GM23338 (cell line): ENCODE measurements around the gene MRPL37. TPM values are rescaled to one million over a fixed set of nuclear protein-coding genes. Genes with fewer than 3 reads are reported as not detected.
A peak's percentile ranks its signal among the peaks of the same experiment; 100 is the strongest.

Experiments used
- ATAC-seq: fragments of 200-7000 bp; cut with Tn5 transposase; 3 replicates; pipeline ENCODE4 v1.9.1; 2020
- DNase-seq: peaks from one replicate; pipeline ENCODE4 v3.0.0-alpha.2; 2015; ENCODE audit warnings: low spot score
- H2AFZ ChIP-seq: fragments of 200-600 bp; sonication (generic); 2 replicates; pipeline ENCODE4 v1.8.0; 2016; ENCODE audit warnings: antibody characterized with exemption, mild to moderate bottlenecking, moderate library complexity
- H3F3A ChIP-seq: fragments of 200-600 bp; sonication (generic); replicated peaks from 2 replicates; pipeline ENCODE4 v1.8.0; 2017; ENCODE audit warnings: antibody characterized with exemption, mixed run types, low read depth
- H3K27ac ChIP-seq: fragments of 200-600 bp; sonication (generic); 2 replicates; pipeline ENCODE4 v1.6.1; 2016; ENCODE audit warnings: low read depth
- H3K27me3 ChIP-seq: fragments of 200-600 bp; sonication (generic); 2 replicates; pipeline ENCODE4 v1.8.0; 2016; ENCODE audit warnings: mild to moderate bottlenecking, mixed run types, moderate library complexity; ENCODE audit not compliant: insufficient read depth
- H3K36me3 ChIP-seq: fragments of 200-600 bp; sonication (generic); 2 replicates; pipeline ENCODE4 v1.8.0; 2016; ENCODE audit warnings: mild to moderate bottlenecking; ENCODE audit not compliant: insufficient read depth
- H3K4me1 ChIP-seq: fragments of 200-600 bp; sonication (generic); 2 replicates; pipeline ENCODE4 v1.8.0; 2016; ENCODE audit warnings: mild to moderate bottlenecking, moderate library complexity; ENCODE audit not compliant: insufficient read depth
- H3K4me2 ChIP-seq: fragments of 200-600 bp; sonication (generic); 2 replicates; pipeline ENCODE4 v1.7.1; 2017; ENCODE audit warnings: mixed run types
- H3K4me3 ChIP-seq: fragments of 200-600 bp; sonication (generic); 2 replicates; pipeline ENCODE4 v1.6.1; 2016; ENCODE audit warnings: mixed run types
- H3K79me2 ChIP-seq: fragments of 200-600 bp; sonication (generic); replicated peaks from 2 replicates; pipeline ENCODE4 v1.8.0; 2017; ENCODE audit warnings: mild to moderate bottlenecking; ENCODE audit not compliant: insufficient read depth
- H3K9me2 ChIP-seq: fragments of 200-600 bp; sonication (generic); 2 replicates; pipeline ENCODE4 v1.8.0; 2017; ENCODE audit not compliant: insufficient read depth
- H4K20me1 ChIP-seq: fragments of 200-600 bp; sonication (generic); replicated peaks from 2 replicates; pipeline ENCODE4 v1.8.0; 2017; ENCODE audit warnings: mild to moderate bottlenecking; ENCODE audit not compliant: insufficient read depth
- H3K27ac Mint-ChIP-seq: 2 replicates; pipeline ENCODE4 v1.8.0; 2020; ENCODE audit warnings: inconsistent platforms, mild to moderate bottlenecking, moderate library complexity, mixed read lengths
- H3K27me3 Mint-ChIP-seq: 3 replicates; pipeline ENCODE4 v1.8.0; 2022; ENCODE audit warnings: low read depth, mild to moderate bottlenecking, moderate library complexity, mixed read lengths, inconsistent platforms; ENCODE audit not compliant: insufficient read depth, poor library complexity
- H3K36me3 Mint-ChIP-seq: 3 replicates; pipeline ENCODE4 v1.8.0; 2021; ENCODE audit warnings: low read depth, mild to moderate bottlenecking, inconsistent platforms, moderate library complexity, mixed read lengths
- H3K4me1 Mint-ChIP-seq: 3 replicates; pipeline ENCODE4 v1.8.0; 2020; ENCODE audit warnings: mild to moderate bottlenecking, inconsistent platforms, mixed read lengths
- H3K4me3 Mint-ChIP-seq: 3 replicates; pipeline ENCODE4 v1.8.0; 2021; ENCODE audit warnings: moderate library complexity, mild to moderate bottlenecking, inconsistent platforms, mixed read lengths
- H3K9me3 Mint-ChIP-seq: 3 replicates; pipeline ENCODE4 v1.8.0; 2020; ENCODE audit warnings: moderate library complexity, mild to moderate bottlenecking, inconsistent platforms, mixed read lengths
- CREB1 ChIP-seq: fragments of 250-450 bp; sonication (Bioruptor Pico); IDR thresholded peaks from 2 replicates; pipeline ENCODE4 v1.5.0; 2020; ENCODE audit warnings: low read depth, mild to moderate bottlenecking, moderate library complexity
- EZH2 ChIP-seq: fragments of 200-600 bp; sonication (generic); IDR thresholded peaks from one replicate; pipeline ENCODE4 v1.8.0; 2017; ENCODE audit warnings: antibody characterized with exemption, mild to moderate bottlenecking, low read depth; ENCODE audit not compliant: unreplicated experiment
- EZH2phosphoT487 ChIP-seq: fragments of 200-600 bp; sonication (generic); IDR thresholded peaks from one replicate; pipeline ENCODE4 v1.8.1; 2018; ENCODE audit warnings: antibody characterized with exemption; ENCODE audit not compliant: unreplicated experiment
- JUNB ChIP-seq: IDR thresholded peaks from one replicate; pipeline ENCODE4 v1.6.1; 2016; ENCODE audit warnings: antibody characterized with exemption; ENCODE audit not compliant: unreplicated experiment
- NANOG ChIP-seq: IDR thresholded peaks from 2 replicates; pipeline ENCODE4 v1.6.1; 2016; ENCODE audit warnings: antibody characterized with exemption, borderline replicate concordance
- POLR2AphosphoS5 ChIP-seq: IDR thresholded peaks from 2 replicates; pipeline ENCODE4 v1.6.1; 2016; ENCODE audit warnings: antibody characterized with exemption, low read depth
- STAT1 ChIP-seq: IDR thresholded peaks from one replicate; pipeline ENCODE4 v1.6.1; 2016; ENCODE audit warnings: antibody characterized with exemption; ENCODE audit not compliant: unreplicated experiment
- ZNF114 ChIP-seq: fragments of 250-450 bp; sonication (Bioruptor Pico); IDR thresholded peaks from 2 replicates; pipeline ENCODE4 v1.5.0; 2020; ENCODE audit warnings: mild to moderate bottlenecking, moderate library complexity
- ZNF331 ChIP-seq: fragments of 250-450 bp; sonication (Bioruptor Pico); IDR thresholded peaks from 2 replicates; pipeline ENCODE4 v1.5.0; 2020; ENCODE audit warnings: low read depth, mild to moderate bottlenecking, moderate library complexity
- polyA plus RNA-seq: library from polyadenylated mRNA; unstranded; fragments of >200 nt; fragmentation: Nextera tagmentation; extraction: Ambion mirVana; gene quantifications from 2 replicates; pipeline ENCODE4 v1.2.1, GENCODE V29; 2016
- total RNA-seq: library from RNA; depleted of rRNA; stranded (reverse); fragments of >200 nt; shearing (Covaris generic); gene quantifications from 2 replicates; pipeline ENCODE4 v1.2.3, GENCODE V29; 2014
- TF ChIP-seq, protein P1 (sequence below): fragments of 250-450 bp; sonication (Bioruptor Pico); IDR thresholded peaks from 2 replicates; pipeline ENCODE4 v1.5.0; 2020; ENCODE audit warnings: mild to moderate bottlenecking, moderate library complexity
- TF ChIP-seq, protein P2 (sequence below): IDR thresholded peaks from 2 replicates; pipeline ENCODE4 v1.6.1; 2016; ENCODE audit warnings: antibody characterized with exemption
- TF ChIP-seq, protein P3 (sequence below): IDR thresholded peaks from one replicate; pipeline ENCODE4 v1.6.1; 2018; ENCODE audit warnings: antibody characterized with exemption; ENCODE audit not compliant: unreplicated experiment
- TF ChIP-seq, protein P4 (sequence below), 2 experiments: fragments of 200-600 bp in 1 of 2; sonication (generic) in 1 of 2; conservative IDR thresholded peaks; 2 replicates each; pipeline versions ENCODE4 v1.5.1 to v1.6.1; 2016 to 2017; ENCODE audit warnings: antibody characterized with exemption in 2 of 2, low read depth in 2 of 2, mild to moderate bottlenecking in 2 of 2, moderate library complexity in 1 of 2

The MRPL37 gene
- total and polyA plus RNA-seq, 2 experiments from 2014 or later, result 130 to 155 TPM

GRCh38 chr1:54248966-54249365 lies 49.0 kb downstream of the MRPL37 start:
- Mint-ChIP-seq H3K9me3 (no peaks in the 10 kb centered on the region), H3K27ac (peak overlapping the region; percentile 82), H3K27me3 (peaks cover 10% of the 10 kb centered on the region), H3K4me3 (no peak overlapping the region), H3K4me1 (peaks cover 6% of the 10 kb centered on the region; the same call in 2 of the 3 replicates), H3K36me3 (peaks cover 18% of the 10 kb centered on the region)
- Histone ChIP-seq H3K9me2 (no peaks in the 10 kb centered on the region), H3K27ac (no peak overlapping the region; the same call in 1 of the 2 replicates), H3F3A (no peaks in the 10 kb centered on the region), H3K36me3 (peaks cover 3% of the 10 kb centered on the region; the same call in 1 of the 2 replicates), H3K79me2 (no peaks in the 10 kb centered on the region), H3K4me1 (no peaks in the 10 kb centered on the region), H3K4me2 (no peak overlapping the region), H3K4me3 (no peak overlapping the region), H3K27me3 (no peaks in the 10 kb centered on the region), H2AFZ (no peak overlapping the region), H4K20me1 (peaks cover 3% of the 10 kb centered on the region; the same call in 1 of the 2 replicates)
- ATAC-seq (no peak), DNase-seq (no peak)
- TF ChIP-seq, protein P1, sequence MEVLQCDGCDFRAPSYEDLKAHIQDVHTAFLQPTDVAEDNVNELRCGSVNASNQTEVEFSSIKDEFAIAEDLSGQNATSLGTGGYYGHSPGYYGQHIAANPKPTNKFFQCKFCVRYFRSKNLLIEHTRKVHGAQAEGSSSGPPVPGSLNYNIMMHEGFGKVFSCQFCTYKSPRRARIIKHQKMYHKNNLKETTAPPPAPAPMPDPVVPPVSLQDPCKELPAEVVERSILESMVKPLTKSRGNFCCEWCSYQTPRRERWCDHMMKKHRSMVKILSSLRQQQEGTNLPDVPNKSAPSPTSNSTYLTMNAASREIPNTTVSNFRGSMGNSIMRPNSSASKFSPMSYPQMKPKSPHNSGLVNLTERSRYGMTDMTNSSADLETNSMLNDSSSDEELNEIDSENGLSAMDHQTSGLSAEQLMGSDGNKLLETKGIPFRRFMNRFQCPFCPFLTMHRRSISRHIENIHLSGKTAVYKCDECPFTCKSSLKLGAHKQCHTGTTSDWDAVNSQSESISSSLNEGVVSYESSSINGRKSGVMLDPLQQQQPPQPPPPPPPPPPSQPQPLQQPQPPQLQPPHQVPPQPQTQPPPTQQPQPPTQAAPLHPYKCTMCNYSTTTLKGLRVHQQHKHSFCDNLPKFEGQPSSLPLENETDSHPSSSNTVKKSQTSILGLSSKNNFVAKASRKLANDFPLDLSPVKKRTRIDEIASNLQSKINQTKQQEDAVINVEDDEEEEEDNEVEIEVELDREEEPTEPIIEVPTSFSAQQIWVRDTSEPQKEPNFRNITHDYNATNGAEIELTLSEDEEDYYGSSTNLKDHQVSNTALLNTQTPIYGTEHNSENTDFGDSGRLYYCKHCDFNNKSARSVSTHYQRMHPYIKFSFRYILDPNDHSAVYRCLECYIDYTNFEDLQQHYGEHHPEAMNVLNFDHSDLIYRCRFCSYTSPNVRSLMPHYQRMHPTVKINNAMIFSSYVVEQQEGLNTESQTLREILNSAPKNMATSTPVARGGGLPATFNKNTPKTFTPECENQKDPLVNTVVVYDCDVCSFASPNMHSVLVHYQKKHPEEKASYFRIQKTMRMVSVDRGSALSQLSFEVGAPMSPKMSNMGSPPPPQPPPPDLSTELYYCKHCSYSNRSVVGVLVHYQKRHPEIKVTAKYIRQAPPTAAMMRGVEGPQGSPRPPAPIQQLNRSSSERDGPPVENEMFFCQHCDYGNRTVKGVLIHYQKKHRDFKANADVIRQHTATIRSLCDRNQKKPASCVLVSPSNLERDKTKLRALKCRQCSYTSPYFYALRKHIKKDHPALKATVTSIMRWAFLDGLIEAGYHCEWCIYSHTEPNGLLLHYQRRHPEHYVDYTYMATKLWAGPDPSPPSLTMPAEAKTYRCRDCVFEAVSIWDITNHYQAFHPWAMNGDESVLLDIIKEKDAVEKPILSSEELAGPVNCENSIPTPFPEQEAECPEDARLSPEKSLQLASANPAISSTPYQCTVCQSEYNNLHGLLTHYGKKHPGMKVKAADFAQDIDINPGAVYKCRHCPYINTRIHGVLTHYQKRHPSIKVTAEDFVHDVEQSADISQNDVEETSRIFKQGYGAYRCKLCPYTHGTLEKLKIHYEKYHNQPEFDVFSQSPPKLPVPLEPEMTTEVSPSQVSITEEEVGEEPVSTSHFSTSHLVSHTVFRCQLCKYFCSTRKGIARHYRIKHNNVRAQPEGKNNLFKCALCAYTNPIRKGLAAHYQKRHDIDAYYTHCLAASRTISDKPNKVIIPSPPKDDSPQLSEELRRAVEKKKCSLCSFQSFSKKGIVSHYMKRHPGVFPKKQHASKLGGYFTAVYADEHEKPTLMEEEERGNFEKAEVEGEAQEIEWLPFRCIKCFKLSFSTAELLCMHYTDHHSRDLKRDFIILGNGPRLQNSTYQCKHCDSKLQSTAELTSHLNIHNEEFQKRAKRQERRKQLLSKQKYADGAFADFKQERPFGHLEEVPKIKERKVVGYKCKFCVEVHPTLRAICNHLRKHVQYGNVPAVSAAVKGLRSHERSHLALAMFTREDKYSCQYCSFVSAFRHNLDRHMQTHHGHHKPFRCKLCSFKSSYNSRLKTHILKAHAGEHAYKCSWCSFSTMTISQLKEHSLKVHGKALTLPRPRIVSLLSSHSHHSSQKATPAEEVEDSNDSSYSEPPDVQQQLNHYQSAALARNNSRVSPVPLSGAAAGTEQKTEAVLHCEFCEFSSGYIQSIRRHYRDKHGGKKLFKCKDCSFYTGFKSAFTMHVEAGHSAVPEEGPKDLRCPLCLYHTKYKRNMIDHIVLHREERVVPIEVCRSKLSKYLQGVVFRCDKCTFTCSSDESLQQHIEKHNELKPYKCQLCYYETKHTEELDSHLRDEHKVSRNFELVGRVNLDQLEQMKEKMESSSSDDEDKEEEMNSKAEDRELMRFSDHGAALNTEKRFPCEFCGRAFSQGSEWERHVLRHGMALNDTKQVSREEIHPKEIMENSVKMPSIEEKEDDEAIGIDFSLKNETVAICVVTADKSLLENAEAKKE (CRISPR knock-in tag), result no peak
- TF ChIP-seq ZNF114 (CRISPR knock-in tag) (no peak), ZNF331 (CRISPR knock-in tag) (no peak), NANOG (no peak), EZH2phosphoT487 (no peak), STAT1 (no peak), CREB1 (no peak), EZH2 (no peak), POLR2AphosphoS5 (no peak), JUNB (no peak)
- TF ChIP-seq, protein P2, sequence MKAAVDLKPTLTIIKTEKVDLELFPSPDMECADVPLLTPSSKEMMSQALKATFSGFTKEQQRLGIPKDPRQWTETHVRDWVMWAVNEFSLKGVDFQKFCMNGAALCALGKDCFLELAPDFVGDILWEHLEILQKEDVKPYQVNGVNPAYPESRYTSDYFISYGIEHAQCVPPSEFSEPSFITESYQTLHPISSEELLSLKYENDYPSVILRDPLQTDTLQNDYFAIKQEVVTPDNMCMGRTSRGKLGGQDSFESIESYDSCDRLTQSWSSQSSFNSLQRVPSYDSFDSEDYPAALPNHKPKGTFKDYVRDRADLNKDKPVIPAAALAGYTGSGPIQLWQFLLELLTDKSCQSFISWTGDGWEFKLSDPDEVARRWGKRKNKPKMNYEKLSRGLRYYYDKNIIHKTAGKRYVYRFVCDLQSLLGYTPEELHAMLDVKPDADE, result no peak
- TF ChIP-seq, protein P3, sequence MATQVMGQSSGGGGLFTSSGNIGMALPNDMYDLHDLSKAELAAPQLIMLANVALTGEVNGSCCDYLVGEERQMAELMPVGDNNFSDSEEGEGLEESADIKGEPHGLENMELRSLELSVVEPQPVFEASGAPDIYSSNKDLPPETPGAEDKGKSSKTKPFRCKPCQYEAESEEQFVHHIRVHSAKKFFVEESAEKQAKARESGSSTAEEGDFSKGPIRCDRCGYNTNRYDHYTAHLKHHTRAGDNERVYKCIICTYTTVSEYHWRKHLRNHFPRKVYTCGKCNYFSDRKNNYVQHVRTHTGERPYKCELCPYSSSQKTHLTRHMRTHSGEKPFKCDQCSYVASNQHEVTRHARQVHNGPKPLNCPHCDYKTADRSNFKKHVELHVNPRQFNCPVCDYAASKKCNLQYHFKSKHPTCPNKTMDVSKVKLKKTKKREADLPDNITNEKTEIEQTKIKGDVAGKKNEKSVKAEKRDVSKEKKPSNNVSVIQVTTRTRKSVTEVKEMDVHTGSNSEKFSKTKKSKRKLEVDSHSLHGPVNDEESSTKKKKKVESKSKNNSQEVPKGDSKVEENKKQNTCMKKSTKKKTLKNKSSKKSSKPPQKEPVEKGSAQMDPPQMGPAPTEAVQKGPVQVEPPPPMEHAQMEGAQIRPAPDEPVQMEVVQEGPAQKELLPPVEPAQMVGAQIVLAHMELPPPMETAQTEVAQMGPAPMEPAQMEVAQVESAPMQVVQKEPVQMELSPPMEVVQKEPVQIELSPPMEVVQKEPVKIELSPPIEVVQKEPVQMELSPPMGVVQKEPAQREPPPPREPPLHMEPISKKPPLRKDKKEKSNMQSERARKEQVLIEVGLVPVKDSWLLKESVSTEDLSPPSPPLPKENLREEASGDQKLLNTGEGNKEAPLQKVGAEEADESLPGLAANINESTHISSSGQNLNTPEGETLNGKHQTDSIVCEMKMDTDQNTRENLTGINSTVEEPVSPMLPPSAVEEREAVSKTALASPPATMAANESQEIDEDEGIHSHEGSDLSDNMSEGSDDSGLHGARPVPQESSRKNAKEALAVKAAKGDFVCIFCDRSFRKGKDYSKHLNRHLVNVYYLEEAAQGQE, result no peak
- TF ChIP-seq, protein P4, sequence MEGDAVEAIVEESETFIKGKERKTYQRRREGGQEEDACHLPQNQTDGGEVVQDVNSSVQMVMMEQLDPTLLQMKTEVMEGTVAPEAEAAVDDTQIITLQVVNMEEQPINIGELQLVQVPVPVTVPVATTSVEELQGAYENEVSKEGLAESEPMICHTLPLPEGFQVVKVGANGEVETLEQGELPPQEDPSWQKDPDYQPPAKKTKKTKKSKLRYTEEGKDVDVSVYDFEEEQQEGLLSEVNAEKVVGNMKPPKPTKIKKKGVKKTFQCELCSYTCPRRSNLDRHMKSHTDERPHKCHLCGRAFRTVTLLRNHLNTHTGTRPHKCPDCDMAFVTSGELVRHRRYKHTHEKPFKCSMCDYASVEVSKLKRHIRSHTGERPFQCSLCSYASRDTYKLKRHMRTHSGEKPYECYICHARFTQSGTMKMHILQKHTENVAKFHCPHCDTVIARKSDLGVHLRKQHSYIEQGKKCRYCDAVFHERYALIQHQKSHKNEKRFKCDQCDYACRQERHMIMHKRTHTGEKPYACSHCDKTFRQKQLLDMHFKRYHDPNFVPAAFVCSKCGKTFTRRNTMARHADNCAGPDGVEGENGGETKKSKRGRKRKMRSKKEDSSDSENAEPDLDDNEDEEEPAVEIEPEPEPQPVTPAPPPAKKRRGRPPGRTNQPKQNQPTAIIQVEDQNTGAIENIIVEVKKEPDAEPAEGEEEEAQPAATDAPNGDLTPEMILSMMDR (conservative IDR thresholded peaks at IDR 0.05; ENCODE audit: low read depth in 2 of 2), result no peak
